ENCODE measurements around the gene TMEM72. TPM values are rescaled to one million over a fixed set of nuclear protein-coding genes. Genes with fewer than 3 reads are reported as not detected.

The TMEM72 gene
- total RNA-seq, 1 experiment from 2014 or later = not detected

DNA sequence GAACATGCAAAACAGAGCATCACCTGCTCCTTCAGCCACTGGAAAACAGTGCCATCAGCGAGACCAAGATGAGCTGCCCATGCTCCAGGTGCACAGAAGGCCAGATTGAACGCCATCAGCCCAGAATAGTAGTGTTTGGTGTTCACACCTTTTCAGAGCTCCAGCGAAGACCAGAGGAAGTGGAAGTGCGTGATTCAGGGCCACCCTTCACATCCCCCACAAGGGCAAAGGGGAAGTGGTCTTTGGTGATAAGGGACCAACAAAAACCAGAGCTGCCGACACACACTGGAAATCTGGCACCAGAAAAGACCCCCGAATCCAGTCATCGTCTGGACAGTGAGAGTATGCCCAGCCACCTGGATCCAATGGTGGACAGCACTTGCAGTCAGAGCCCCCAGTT, 29.5 kb upstream of the TMEM72 start:
- H3K27ac ChIP-seq (ENCODE audit: low read depth, low read length) = no peak overlapping the region
- no peak overlapping the region for H2AFZ ChIP-seq (ENCODE audit: low read depth, low read length, poor library complexity, severe bottlenecking)
- no peaks in the 10 kb centered on the region for H3K4me1 ChIP-seq (ENCODE audit: control insufficient read depth in 1 of 2, insufficient read depth in 2 of 2, low read length in 2 of 2)
- H3K9me3 ChIP-seq (ENCODE audit: control insufficient read depth in 1 of 2, insufficient read depth in 1 of 2, low read depth in 1 of 2, low read length in 2 of 2) = no peaks in the 10 kb centered on the region
- ATAC-seq (no peak), DNase-seq (ENCODE audit: low read depth, low spot score) (no peak)
- intact Hi-C loops (cut with micrococcal nuclease) = no loop called here
- no peaks in the 10 kb centered on the region for H4K20me1 ChIP-seq (ENCODE audit: insufficient read depth)
- no peak overlapping the region for H3K9ac ChIP-seq (ENCODE audit: low read length)
- H3K4me2 ChIP-seq (ENCODE audit: low read length) = no peak overlapping the region
- H3K79me2 ChIP-seq (ENCODE audit: insufficient read depth, low read length) = no peaks in the 10 kb centered on the region
- no peaks in the 10 kb centered on the region for H3K9me2 ChIP-seq (ENCODE audit: insufficient read depth)
- no peak overlapping the region for H3K4me3 ChIP-seq (replicated peaks in 1 of 2; ENCODE audit: low read depth in 1 of 2, low read length in 2 of 2)
- H3K36me3 ChIP-seq (ENCODE audit: control insufficient read depth in 1 of 2, insufficient read depth in 2 of 2, low read length in 2 of 2) = no peaks in the 10 kb centered on the region
- CTCF ChIA-PET = no interaction called here
- peaks cover 13% of the 10 kb centered on the region; the same call in 1 of the 2 replicates for H3K27me3 ChIP-seq (ENCODE audit: insufficient read depth, low read length)
- POLR2A ChIA-PET = no interaction called here
- RAD21 ChIA-PET (ENCODE audit: low non-redundant PET in 1 of 2, low total read pairs in 2 of 2, uncharacterized antibody in 2 of 2, unreplicated experiment in 2 of 2) = no interaction called here
- BruUV-seq (replicated peaks) = no TSS peak
- TF ChIP-seq SIN3A (IDR thresholded peaks at IDR 0.05; ENCODE audit: low read depth) (no peak), POLR2A (IDR thresholded peaks at IDR 0.05; ENCODE audit: borderline replicate concordance, extremely low read depth, insufficient read depth, insufficient read length) (no peak), CBX3 (IDR thresholded peaks at IDR 0.05; ENCODE audit: low read depth) (no peak), YY1 (IDR thresholded peaks at IDR 0.05; ENCODE audit: extremely low read depth, insufficient replicate concordance, low read depth, low read length) (no peak), SRF (IDR thresholded peaks at IDR 0.05; ENCODE audit: low read depth) (no peak), EZH2 (IDR thresholded peaks at IDR 0.05) (no peak), SP1 (IDR thresholded peaks at IDR 0.05; ENCODE audit: low read depth) (no peak), RAD21 (IDR thresholded peaks at IDR 0.05; ENCODE audit: low read depth) (no peak), EZH2phosphoT487 (IDR thresholded peaks at IDR 0.05; ENCODE audit: borderline replicate concordance) (no peak)
- TF ChIP-seq, protein P1, sequence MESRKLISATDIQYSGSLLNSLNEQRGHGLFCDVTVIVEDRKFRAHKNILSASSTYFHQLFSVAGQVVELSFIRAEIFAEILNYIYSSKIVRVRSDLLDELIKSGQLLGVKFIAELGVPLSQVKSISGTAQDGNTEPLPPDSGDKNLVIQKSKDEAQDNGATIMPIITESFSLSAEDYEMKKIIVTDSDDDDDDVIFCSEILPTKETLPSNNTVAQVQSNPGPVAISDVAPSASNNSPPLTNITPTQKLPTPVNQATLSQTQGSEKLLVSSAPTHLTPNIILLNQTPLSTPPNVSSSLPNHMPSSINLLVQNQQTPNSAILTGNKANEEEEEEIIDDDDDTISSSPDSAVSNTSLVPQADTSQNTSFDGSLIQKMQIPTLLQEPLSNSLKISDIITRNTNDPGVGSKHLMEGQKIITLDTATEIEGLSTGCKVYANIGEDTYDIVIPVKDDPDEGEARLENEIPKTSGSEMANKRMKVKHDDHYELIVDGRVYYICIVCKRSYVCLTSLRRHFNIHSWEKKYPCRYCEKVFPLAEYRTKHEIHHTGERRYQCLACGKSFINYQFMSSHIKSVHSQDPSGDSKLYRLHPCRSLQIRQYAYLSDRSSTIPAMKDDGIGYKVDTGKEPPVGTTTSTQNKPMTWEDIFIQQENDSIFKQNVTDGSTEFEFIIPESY (IDR thresholded peaks at IDR 0.05; ENCODE audit: extremely low read depth, insufficient replicate concordance, low read length) = no peak

Data from HCT116 (cell line).